Lung (tissue), 12 donors: Measurements from ENCODE around the gene GSG1L2. TPM values are rescaled to one million over a fixed set of nuclear protein-coding genes. Genes with fewer than 3 reads are reported as not detected.
A peak's percentile ranks its signal among the peaks of the same experiment; 100 is the strongest.

Experiments used
- ATAC-seq: fragments of 200-7000 bp; cut with Tn5 transposase; one replicate; pipeline ENCODE4 v1.9.1; 2020; ENCODE audit warnings: moderate number of reproducible peaks; ENCODE audit not compliant: insufficient read depth, low FRiP score
- DNase-seq, 3 donors: peaks; one replicate each; pipeline ENCODE4 v3.0.0-alpha.2; 2013 to 2017
- H3K27ac ChIP-seq, 2 donors: one replicate each; pipeline ENCODE4 v1.5.1; 2013; ENCODE audit warnings: mild to moderate bottlenecking in 2 of 2, moderate library complexity in 2 of 2, control low read depth in 1 of 2, inconsistent platforms in 1 of 2, low read depth in 1 of 2, low read length in 1 of 2
- H3K27me3 ChIP-seq, 3 donors: one replicate each; pipeline ENCODE4 v1.5.1; 2013; ENCODE audit warnings: low read length in 2 of 3; ENCODE audit not compliant: control insufficient read depth in 3 of 3, insufficient read depth in 3 of 3
- H3K36me3 ChIP-seq, 4 donors: one replicate each; pipeline ENCODE4 v1.5.1; 2013; ENCODE audit warnings: low read length in 4 of 4, mild to moderate bottlenecking in 1 of 4, moderate library complexity in 1 of 4; ENCODE audit not compliant: control insufficient read depth in 4 of 4, insufficient read depth in 4 of 4
- H3K4me1 ChIP-seq, 5 donors: one replicate each; pipeline ENCODE4 v1.5.1; 2013; ENCODE audit warnings: low read length in 5 of 5, mild to moderate bottlenecking in 2 of 5, moderate library complexity in 1 of 5; ENCODE audit not compliant: control insufficient read depth in 5 of 5, insufficient read depth in 5 of 5
- H3K4me3 ChIP-seq: one replicate; pipeline ENCODE4 v1.5.1; 2013; ENCODE audit warnings: mild to moderate bottlenecking, control low read depth, moderate library complexity
- H3K9ac ChIP-seq, 2 donors: one replicate each; pipeline ENCODE4 v1.5.1; 2013; ENCODE audit warnings: low read length in 2 of 2, control low read depth in 1 of 2; ENCODE audit not compliant: insufficient read depth in 1 of 2
- H3K9me3 ChIP-seq, 4 donors: one replicate each; pipeline ENCODE4 v1.5.1; 2013; ENCODE audit warnings: low read length in 3 of 4, mild to moderate bottlenecking in 1 of 4, moderate library complexity in 1 of 4; ENCODE audit not compliant: control insufficient read depth in 4 of 4, insufficient read depth in 3 of 4
- CTCF ChIP-seq: IDR thresholded peaks from 2 replicates; pipeline ENCODE4 v1.5.1; 2012; ENCODE audit warnings: mild to moderate bottlenecking; ENCODE audit errors: control extremely low read depth, extremely low read depth
- WGBS, 2 donors: extraction: QIAGEN DNeasy Blood & Tissue Kit; methylation state at CpG; one replicate each; pipeline ENCODE4 v1.1.7; 2013; 5-methylcytosine and 5-hydroxymethylcytosine counted together
- polyA plus RNA-seq, 2 donors: library from polyadenylated mRNA; stranded (reverse); fragments of 200-250 nt; gene quantifications; one replicate each; pipeline ENCODE4 v1.2.1, GENCODE V29; 2013
- total RNA-seq, 2 donors: library from RNA; depleted of rRNA in 1 of 2; stranded (reverse); fragments of >200 nt in 1 of 2; gene quantifications; one replicate each; pipeline ENCODE4 v1.2.1, GENCODE V29; 2014 to 2021
- donor health status: control.
- donor health status: control.
- donor health status: Bipolar disorder and iron deficiency.
- donor health status: healthy.
- donor health status: DM: yes; HTN: yes; CAD: no.

Gene GSG1L2
- total and polyA plus RNA-seq, 4 donors, result not detected

- Histone ChIP-seq H3K27ac (no peak overlapping the region), H3K36me3 (no peaks in the 10 kb centered on the region), H3K9me3 (peaks cover 0 to 5% (median 2%) of the 10 kb centered on the region in 4 donors), H3K4me1 (peaks cover 0 to 6% (median 0%) of the 10 kb centered on the region in 5 donors), H3K9ac (no peak overlapping the region), H3K27me3 (no peaks in the 10 kb centered on the region), H3K4me3 (no peak overlapping the region)
- 91 to 97% methylated on average over 8 of the region's 8 CpGs for WGBS, 2 donors
- no peak for ATAC-seq
- no peak for TF ChIP-seq CTCF
- no peak for DNase-seq
These were observed 12.5 kb downstream of the GSG1L2 start for GRCh38 chr17:9809409-9809808.

- Histone ChIP-seq H3K9me3 (peaks cover 0 to 7% (median 3%) of the 10 kb centered on the region in 4 donors), H3K27ac (no peak overlapping the region), H3K36me3 (no peaks in the 10 kb centered on the region), H3K9ac (no peak overlapping the region), H3K4me3 (no peak overlapping the region), H3K4me1 (peaks cover 0 to 6% (median 0%) of the 10 kb centered on the region in 5 donors), H3K27me3 (no peaks in the 10 kb centered on the region)
- no peak for ATAC-seq
- DNase-seq, result no peak
- no peak for TF ChIP-seq CTCF
- 75 to 82% methylated on average over 6 of the region's 6 CpGs for WGBS, 2 donors
These were observed 15.2 kb downstream of the GSG1L2 start for GRCh38 chr17:9806699-9807098.

GRCh38 chr17:9805769-9806168 lies 16.1 kb downstream of the GSG1L2 start:
- Histone ChIP-seq H3K27me3 (no peaks in the 10 kb centered on the region), H3K9ac (no peak overlapping the region), H3K27ac (no peak overlapping the region), H3K9me3 (peaks cover 0 to 7% (median 3%) of the 10 kb centered on the region in 4 donors), H3K36me3 (no peaks in the 10 kb centered on the region), H3K4me1 (peaks cover 0 to 6% (median 0%) of the 10 kb centered on the region in 5 donors), H3K4me3 (no peak overlapping the region)
- TF ChIP-seq CTCF, result no peak
- WGBS, 2 donors, result 20 to 45% methylated on average over 4 of the region's 4 CpGs
- no peak for ATAC-seq
- peak in 1 of 3 donors; percentile 19 for DNase-seq

- ATAC-seq (no peak), DNase-seq (no peak)
- H3K27ac ChIP-seq, result no peak overlapping the region
- TF ChIP-seq CTCF, result no peak
- 61 to 68% methylated on average over 4 of the region's 4 CpGs for WGBS, 2 donors
- no peaks in the 10 kb centered on the region for H3K4me1 ChIP-seq
- H3K27me3 ChIP-seq, result no peaks in the 10 kb centered on the region
- H3K9me3 ChIP-seq, result peaks cover 0 to 6% (median 2%) of the 10 kb centered on the region in 4 donors
- H3K9ac ChIP-seq, result no peak overlapping the region
- no peak overlapping the region for H3K4me3 ChIP-seq
- no peaks in the 10 kb centered on the region for H3K36me3 ChIP-seq
These were observed 19.2 kb downstream of the GSG1L2 start for GRCh38 chr17:9802697-9803096.
